ENCODE measurements around the gene STX1B. TPM values are rescaled to one million over a fixed set of nuclear protein-coding genes. Genes with fewer than 3 reads are reported as not detected.

STX1B gene
- total RNA-seq, 1 experiment from 2014 or later: 3.7 TPM

- no TSS peak for BruUV-seq (replicated peaks)
- Histone ChIP-seq H3K4me1 (ENCODE audit: control insufficient read depth, insufficient read depth, low read length) (peaks cover 31% of the 10 kb centered on the region), H3K36me3 (ENCODE audit: control insufficient read depth, insufficient read depth, low read length) (no peaks in the 10 kb centered on the region; the same call in 1 of the 2 replicates), H3K9me3 (ENCODE audit: control insufficient read depth, insufficient read depth, low read depth, low read length) (no peaks in the 10 kb centered on the region), H3K4me3 (ENCODE audit: low read depth in 2 of 2, low read length in 2 of 2) (no peak overlapping the region), H3K27me3 (ENCODE audit: control insufficient read depth, insufficient read depth, low read length) (no peaks in the 10 kb centered on the region), H3K27ac (ENCODE audit: low read length) (peak overlapping the region; percentile 60; the same call in 1 of the 2 replicates)
- POLR2A ChIA-PET: no interaction called here
- DNase-seq (ENCODE audit: low read depth, low spot score): no peak
- TF ChIP-seq SIN3A (IDR thresholded peaks at IDR 0.05; ENCODE audit: borderline replicate concordance, insufficient read depth, low read depth, low read length) (no peak), POLR2AphosphoS5 (IDR thresholded peaks at IDR 0.05; ENCODE audit: low read depth, low read length) (no peak), REST (IDR thresholded peaks at IDR 0.05; ENCODE audit: insufficient read depth in 1 of 2, low read depth in 2 of 2, low read length in 1 of 2) (no peak), CTCF (IDR thresholded peaks at IDR 0.05) (no peak), TCF7L2 (IDR thresholded peaks at IDR 0.05; ENCODE audit: low read depth, low read length) (no peak)
- CTCF ChIA-PET: no interaction called here
- in situ Hi-C loops (cut with HindIII; ENCODE audit: low pct_unique_long_range_greater_than_20kb, low sequenced_read_pairs) (no loop called here), intact Hi-C loops (cut with micrococcal nuclease; ENCODE audit: unreplicated experiment) (no loop called here)
- ATAC-seq: no peak
Observed at GRCh38 chr16:30947541-30947858, 62.9 kb downstream of the STX1B start.

GRCh38 chr16:30946671-30947540 lies 63.5 kb downstream of the STX1B start:
- BruUV-seq (replicated peaks): no TSS peak
- Histone ChIP-seq H3K9me3 (ENCODE audit: control insufficient read depth, insufficient read depth, low read depth, low read length) (no peaks in the 10 kb centered on the region), H3K4me1 (ENCODE audit: control insufficient read depth, insufficient read depth, low read length) (peaks cover 35% of the 10 kb centered on the region), H3K4me3 (ENCODE audit: low read depth in 2 of 2, low read length in 2 of 2) (no peak overlapping the region), H3K27ac (ENCODE audit: low read length) (no peak overlapping the region), H3K27me3 (ENCODE audit: control insufficient read depth, insufficient read depth, low read length) (no peaks in the 10 kb centered on the region), H3K36me3 (ENCODE audit: control insufficient read depth, insufficient read depth, low read length) (no peaks in the 10 kb centered on the region; the same call in 1 of the 2 replicates)
- TF ChIP-seq TCF7L2 (IDR thresholded peaks at IDR 0.05; ENCODE audit: low read depth, low read length) (no peak), CTCF (IDR thresholded peaks at IDR 0.05) (no peak), REST (IDR thresholded peaks at IDR 0.05; ENCODE audit: insufficient read depth in 1 of 2, low read depth in 2 of 2, low read length in 1 of 2) (no peak), SIN3A (IDR thresholded peaks at IDR 0.05; ENCODE audit: borderline replicate concordance, insufficient read depth, low read depth, low read length) (no peak), POLR2AphosphoS5 (IDR thresholded peaks at IDR 0.05; ENCODE audit: low read depth, low read length) (no peak)
- intact Hi-C loops (cut with micrococcal nuclease; ENCODE audit: unreplicated experiment): no loop called here
- CTCF ChIA-PET: interaction anchor here (0.7 kb wide), 1 partner anchor 45 kb away, joined by 17 read pairs; no protein-coding TSS in a partner anchor
- in situ Hi-C loops (cut with HindIII; ENCODE audit: low pct_unique_long_range_greater_than_20kb, low sequenced_read_pairs): no loop called here
- DNase-seq (ENCODE audit: low read depth, low spot score) (no peak), ATAC-seq (no peak)
- POLR2A ChIA-PET: no interaction called here

Measured in Panc1 (cell line).